ENCODE data around the gene RBM3. TPM values are rescaled to one million over a fixed set of nuclear protein-coding genes. Genes with fewer than 3 reads are reported as not detected.

RBM3 gene
- total RNA-seq, 1 experiment from 2014 or later, result 528 TPM

GRCh38 chrX:48589482-48590162, 15.3 kb downstream of the RBM3 start:
- POLR2A ChIA-PET, result no interaction called here
- ATAC-seq (no peak), DNase-seq (ENCODE audit: low read depth, low spot score) (no peak)
- no TSS peak for BruUV-seq (replicated peaks)
- no peak for TF ChIP-seq SIN3A (IDR thresholded peaks at IDR 0.05; ENCODE audit: borderline replicate concordance, insufficient read depth, low read depth, low read length)
- no peak for TF ChIP-seq TCF7L2 (IDR thresholded peaks at IDR 0.05; ENCODE audit: low read depth, low read length)
- no peak for TF ChIP-seq POLR2AphosphoS5 (IDR thresholded peaks at IDR 0.05; ENCODE audit: low read depth, low read length)
- TF ChIP-seq CTCF (IDR thresholded peaks at IDR 0.05), result no peak
- no peak for TF ChIP-seq REST (IDR thresholded peaks at IDR 0.05; ENCODE audit: insufficient read depth in 1 of 2, low read depth in 2 of 2, low read length in 1 of 2)
- H3K9me3 ChIP-seq (ENCODE audit: control insufficient read depth, insufficient read depth, low read depth, low read length), result no peaks in the 10 kb centered on the region
- no peak overlapping the region for H3K4me3 ChIP-seq (ENCODE audit: low read depth in 2 of 2, low read length in 2 of 2)
- H3K4me1 ChIP-seq (ENCODE audit: control insufficient read depth, insufficient read depth, low read length), result peaks cover 3% of the 10 kb centered on the region; the same call in 1 of the 2 replicates
- intact Hi-C loops (cut with micrococcal nuclease; ENCODE audit: unreplicated experiment) (no loop called here), in situ Hi-C loops (cut with HindIII; ENCODE audit: low pct_unique_long_range_greater_than_20kb, low sequenced_read_pairs) (no loop called here)
- no peaks in the 10 kb centered on the region for H3K36me3 ChIP-seq (ENCODE audit: control insufficient read depth, insufficient read depth, low read length)
- CTCF ChIA-PET, result no interaction called here
- H3K27ac ChIP-seq (ENCODE audit: low read length), result no peak overlapping the region
- H3K27me3 ChIP-seq (ENCODE audit: control insufficient read depth, insufficient read depth, low read length), result no peaks in the 10 kb centered on the region

GRCh38 chrX:48590203-48591103, 16.2 kb downstream of the RBM3 start:
- Histone ChIP-seq H3K27me3 (ENCODE audit: control insufficient read depth, insufficient read depth, low read length) (no peaks in the 10 kb centered on the region), H3K36me3 (ENCODE audit: control insufficient read depth, insufficient read depth, low read length) (no peaks in the 10 kb centered on the region), H3K27ac (ENCODE audit: low read length) (no peak overlapping the region), H3K9me3 (ENCODE audit: control insufficient read depth, insufficient read depth, low read depth, low read length) (no peaks in the 10 kb centered on the region), H3K4me1 (ENCODE audit: control insufficient read depth, insufficient read depth, low read length) (peaks cover 3% of the 10 kb centered on the region; the same call in 1 of the 2 replicates), H3K4me3 (ENCODE audit: low read depth in 2 of 2, low read length in 2 of 2) (no peak overlapping the region)
- POLR2A ChIA-PET, result no interaction called here
- CTCF ChIA-PET, result no interaction called here
- DNase-seq (ENCODE audit: low read depth, low spot score), result no peak
- intact Hi-C loops (cut with micrococcal nuclease; ENCODE audit: unreplicated experiment), result no loop called here
- in situ Hi-C loops (cut with HindIII; ENCODE audit: low pct_unique_long_range_greater_than_20kb, low sequenced_read_pairs), result no loop called here
- no TSS peak for BruUV-seq (replicated peaks)
- 0 out of 2 replicates have a peak, but pooled peaks have one; percentile 39 for ATAC-seq
- no peak for TF ChIP-seq SIN3A (IDR thresholded peaks at IDR 0.05; ENCODE audit: borderline replicate concordance, insufficient read depth, low read depth, low read length)
- no peak for TF ChIP-seq CTCF (IDR thresholded peaks at IDR 0.05)
- TF ChIP-seq POLR2AphosphoS5 (IDR thresholded peaks at IDR 0.05; ENCODE audit: low read depth, low read length), result no peak
- no peak for TF ChIP-seq TCF7L2 (IDR thresholded peaks at IDR 0.05; ENCODE audit: low read depth, low read length)
- no peak for TF ChIP-seq REST (IDR thresholded peaks at IDR 0.05; ENCODE audit: insufficient read depth in 1 of 2, low read depth in 2 of 2, low read length in 1 of 2)
